HG02678 (cell line): ENCODE measurements around the gene PSTPIP1.
A peak's percentile ranks its signal among the peaks of the same experiment; 100 is the strongest.

Experiments used
- ATAC-seq: cut with Tn5 transposase; IDR thresholded peaks from one replicate; pipeline ENCODE4 v1.9.1; 2021; ENCODE audit warnings: mild to moderate bottlenecking, moderate library complexity; ENCODE audit not compliant: unreplicated experiment

Gene PSTPIP1

DNA sequence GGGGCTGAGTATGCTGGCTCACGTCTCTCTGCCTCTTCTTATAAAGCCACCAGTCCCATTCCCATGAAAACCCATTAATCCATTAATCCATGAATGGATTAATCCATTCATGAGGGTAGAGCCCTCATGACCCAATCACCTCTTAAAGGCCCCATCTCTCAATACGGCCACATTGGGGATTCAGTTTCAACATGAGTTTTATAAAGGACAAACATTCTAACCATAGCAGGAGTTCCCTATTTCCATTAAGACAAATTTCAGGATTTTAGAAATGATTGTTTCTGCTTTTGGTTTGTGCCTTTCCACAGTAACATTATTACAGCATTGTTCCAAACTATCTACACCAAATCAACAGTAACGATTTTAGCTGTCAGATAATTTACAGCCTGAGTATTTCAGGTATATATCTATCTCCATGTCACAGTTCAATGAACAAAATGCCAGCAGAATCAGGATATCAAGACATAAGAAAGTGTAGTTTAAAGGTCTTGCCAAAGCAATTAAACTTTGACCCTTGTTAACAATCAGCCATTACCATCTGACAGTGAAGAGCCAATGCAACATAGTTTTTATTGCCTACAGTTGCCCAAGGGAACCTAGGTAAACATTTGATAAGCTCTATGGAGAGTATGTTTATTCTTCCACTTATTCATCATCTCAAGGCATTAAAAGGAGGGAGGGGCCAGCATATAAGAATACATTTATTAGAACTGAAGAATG is 72.2 kb downstream of the PSTPIP1 start:
- no peak for ATAC-seq

DNA sequence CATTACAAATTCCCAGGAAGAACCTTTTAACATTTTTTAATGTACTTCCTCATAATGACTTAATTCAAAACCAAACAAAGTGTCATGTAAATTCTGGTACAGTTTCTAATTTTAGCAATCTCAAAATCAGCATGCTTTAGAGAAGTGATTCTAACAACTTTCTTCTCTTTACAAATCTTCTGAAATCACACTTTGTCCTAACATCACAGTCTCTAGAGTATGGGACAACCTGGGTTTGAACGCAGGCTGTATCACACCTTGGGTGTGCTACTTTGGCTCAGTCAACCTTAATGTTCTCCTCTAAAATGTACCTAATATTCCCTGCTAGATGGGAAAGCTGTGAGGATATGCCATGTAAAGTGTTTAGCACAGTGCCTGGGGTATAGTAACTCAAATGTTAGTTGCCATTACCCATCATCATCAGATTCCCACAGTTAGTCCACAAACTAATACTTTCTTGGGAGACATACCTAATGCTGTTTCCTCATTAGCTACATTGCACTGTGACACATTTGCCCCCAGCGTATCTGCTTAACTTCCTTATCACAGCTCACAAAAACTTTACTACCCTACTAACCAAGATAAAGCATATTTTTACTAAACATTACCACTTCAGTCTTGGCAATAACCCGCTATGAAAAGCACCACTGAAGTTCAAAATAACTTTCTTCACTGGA is 72.9 kb downstream of the PSTPIP1 start:
- no peak for ATAC-seq

DNA sequence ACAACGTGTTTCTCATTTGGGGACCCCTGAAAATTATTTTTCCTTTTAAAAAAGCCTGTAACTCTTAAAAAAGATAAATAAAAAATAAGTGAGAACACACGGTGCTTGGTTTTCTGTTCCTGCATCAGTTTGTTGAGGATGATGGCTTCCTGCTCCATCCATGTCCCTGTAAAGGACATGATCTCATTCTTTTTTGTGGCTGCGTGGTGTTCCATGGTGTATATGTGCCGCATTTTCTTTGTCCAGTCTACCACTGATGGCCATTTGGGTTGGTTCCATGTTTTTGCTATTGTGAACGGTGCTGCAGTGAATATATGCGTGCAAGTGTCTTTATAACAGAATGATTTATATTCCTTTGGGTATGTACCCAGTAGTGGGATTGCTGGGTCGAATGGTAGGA is 73.7 kb downstream of the PSTPIP1 start:
- no peak for ATAC-seq

DNA sequence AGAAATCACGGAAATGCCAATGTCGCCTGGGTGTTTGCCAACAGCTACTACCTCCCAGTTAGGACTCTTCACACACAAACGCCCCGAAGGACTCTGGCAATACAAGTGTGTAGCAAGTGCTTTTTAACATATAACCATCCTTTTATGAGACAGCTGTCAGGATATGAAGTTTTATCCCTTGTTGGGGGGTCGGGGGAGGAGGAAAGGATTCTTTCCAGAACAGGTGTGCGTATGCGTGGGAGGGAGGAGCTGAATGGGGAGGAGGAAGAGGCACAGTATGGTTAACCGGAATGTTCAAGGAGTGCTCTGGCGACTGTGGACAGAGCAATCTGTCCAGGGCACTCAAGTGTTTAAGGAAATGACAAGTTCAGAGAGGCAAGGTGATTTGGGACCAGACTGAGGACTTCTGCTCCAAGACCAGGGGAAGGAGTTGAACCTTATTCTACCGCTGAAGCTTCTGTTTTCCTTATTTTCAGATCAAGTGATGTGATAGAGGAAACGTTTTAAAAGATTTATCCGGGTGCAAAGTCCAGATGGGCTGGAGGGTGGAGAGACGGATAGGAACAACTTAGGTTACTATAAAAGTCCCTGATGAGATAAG is 74.7 kb downstream of the PSTPIP1 start:
- no peak for ATAC-seq

DNA sequence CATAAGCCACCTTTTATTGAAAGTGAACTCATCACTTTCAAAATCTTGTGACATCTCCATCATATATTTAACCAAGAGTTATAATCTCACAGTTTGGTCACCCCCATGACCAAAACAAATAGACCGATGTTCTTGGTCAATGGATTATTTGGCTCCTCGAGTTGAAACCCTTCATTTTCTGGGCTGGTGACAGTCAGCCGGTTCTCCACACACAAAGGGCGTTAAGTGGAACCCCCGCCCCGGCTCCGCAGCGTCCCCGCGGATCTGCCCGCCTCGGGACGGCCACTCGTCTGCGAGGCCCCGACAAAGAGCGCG is 75.2 kb downstream of the PSTPIP1 start:
- no peak for ATAC-seq

DNA sequence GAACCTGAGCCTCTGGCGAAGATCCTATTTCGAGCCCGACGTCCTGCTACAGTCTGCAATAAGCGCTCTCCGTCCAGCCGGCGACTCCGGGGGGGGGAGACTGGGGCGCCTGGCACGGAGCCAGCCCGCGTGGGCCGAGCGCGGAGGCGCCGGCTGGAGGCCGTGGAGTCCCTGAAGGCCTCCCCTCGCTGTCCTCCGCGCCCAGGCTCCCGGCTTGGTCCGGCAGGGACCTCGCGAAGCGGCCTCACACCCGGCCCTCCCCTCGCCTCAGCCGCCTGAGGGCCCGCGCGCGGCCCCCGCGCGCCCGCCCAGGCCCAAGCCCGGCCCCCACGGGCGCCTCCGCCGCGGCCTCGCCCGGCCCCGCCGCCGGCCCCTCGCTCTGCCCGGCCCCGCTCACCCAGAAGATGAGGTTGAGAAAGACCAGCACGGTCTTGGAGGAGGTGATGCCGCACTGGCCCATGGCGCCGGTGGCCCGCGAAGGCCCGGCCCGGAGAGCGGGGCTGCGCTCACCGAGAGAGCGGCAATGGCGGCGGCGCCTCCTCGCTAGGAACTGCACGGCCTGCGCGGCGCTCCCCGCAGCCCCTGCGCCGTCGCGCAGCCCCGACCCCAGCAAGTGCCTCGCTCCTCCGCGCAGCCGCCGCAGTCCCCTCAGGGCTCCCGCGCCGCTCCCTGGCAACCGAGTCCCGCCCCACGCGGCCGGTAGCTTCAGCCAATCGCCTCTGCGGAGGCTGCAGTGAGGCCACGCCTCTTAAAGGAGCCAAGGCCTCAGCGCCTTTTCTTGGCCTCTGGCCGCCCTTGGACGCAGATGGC is 75.8 kb downstream of the PSTPIP1 start, which contains the start of gene TSPAN3:
TSS of gene TSPAN3 (minus strand) at position 615 of the 810 bp plus-strand sequence. CDS start at position 460, 155 bp downstream.
- peak; percentile 94 for ATAC-seq

DNA sequence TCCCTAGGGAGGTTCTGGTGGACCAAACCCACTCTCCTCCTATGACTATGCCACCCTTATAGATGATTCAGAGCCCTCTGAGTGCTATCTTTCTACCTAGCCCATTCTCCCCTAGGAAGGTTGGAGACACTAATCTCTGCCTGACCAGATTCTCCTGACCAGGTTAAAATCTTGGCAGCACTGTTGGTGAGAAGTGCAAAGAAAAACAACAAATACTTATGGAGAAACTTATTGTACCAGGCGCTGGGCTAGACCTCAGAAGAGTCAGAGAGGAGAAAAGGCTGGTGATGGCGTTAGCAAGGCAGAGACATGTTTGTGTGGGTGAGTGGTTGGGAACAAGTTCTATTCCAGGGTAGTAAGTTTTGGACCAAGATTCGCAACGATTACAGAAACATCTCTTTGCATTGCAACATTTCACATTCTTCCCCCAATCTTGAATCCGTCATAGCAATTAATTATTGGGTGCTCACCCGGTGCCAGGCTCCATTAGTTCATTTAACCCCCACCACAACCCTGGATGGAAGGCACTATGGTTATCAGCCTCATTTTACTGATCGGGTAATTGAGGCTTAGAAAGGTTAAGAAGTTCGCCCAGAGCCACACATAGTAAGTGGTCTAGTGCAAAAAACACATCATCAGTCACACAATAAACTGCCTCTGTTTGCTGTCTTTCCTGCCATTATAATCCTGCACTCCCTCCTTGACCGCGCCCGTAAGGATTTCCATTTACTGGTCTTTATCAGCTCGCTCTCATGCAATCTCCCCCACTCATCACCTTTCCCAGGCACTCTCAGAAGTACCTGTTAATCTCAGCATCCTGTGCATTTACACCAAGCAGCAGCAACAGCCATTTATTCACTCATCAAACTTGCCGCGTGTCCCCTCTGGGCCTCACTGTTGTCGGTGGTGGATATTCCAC is 76.6 kb downstream of the PSTPIP1 start:
- ATAC-seq = no peak

DNA sequence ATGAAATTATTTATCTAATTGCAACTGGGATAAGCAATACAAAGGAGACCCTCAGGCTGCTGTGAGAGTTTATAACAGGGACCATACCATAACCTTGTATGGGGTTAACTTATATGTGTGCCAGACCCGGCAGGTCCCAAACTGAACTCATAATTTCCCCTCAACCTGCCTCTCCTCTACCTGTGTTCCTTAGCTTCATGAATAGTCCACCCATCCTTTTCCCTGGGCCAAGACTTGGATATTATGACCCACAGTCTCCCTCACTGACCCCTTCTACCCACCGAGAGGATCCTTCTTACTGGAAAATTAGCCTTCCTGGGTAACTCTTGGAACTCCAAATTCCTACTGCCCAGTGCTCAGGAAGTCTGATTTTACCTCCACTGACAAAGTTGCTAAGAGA is 79.4 kb downstream of the PSTPIP1 start:
- no peak for ATAC-seq

DNA sequence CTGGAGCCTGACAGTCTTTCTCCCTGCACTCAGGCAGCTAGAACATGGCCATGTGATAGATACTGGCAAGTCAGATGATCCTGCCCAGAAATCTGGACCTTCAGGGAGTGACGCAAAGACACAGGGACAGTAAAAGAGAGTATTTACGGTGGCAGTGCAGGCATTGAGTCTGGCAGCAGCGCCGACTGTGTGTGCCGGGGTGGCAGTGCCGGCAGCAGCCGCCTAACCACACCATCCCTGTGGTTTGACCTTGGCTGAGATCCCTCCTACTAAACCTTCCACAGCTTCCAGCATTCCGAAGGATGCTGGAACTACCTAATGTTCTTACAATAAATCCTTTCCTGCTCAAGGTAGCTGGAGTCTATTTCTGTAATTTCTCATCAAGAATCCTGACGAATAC is 80.6 kb downstream of the PSTPIP1 start:
- ATAC-seq = no peak

DNA sequence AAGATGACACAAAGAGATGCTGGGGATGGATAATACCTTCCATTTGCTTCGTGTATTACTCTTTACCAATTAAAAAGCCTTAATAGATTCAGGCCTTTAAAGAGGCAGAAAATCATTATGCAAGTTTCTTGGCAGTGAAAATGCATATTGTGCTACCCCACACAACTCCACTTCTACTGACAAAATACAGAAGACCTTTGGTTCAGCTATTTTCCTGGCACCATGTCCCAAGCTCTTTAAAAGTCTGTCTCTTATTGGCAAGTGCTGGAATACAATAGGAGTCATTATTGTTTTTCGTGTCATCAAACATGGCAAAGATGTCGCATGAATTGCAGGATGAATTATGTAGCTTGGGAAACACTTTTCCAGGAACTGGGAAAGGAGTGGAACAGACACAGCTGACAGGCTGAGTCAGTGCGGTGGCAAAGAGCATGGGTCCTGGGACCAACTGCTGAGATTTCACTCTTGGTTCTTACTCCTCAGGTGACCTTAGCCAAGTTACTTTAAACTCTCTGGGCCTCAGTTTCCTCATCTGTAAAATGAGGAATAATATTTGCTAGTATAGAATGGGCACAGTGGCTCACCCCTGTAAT is 81.5 kb downstream of the PSTPIP1 start:
- ATAC-seq = no peak

DNA sequence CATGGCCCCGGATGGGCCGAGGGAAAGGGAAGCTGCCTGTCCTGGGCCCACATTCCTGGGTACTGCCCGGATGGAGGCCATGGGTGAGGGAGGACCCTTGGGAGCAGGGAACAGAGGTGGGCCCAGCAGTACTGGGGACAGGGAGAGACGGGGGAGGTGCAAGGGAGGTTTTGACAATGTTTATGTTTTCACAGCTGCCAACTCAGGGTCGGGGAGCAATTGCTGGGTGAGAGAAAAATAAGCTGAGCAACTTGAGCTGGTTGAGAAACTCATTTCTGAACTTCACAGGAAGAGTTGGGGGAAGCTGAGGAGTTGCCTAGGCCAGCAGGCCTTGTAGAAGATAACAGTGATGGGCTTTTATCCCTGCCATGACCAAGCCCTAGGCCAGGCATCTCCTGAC is 87.0 kb downstream of the PSTPIP1 start:
- no peak for ATAC-seq

DNA sequence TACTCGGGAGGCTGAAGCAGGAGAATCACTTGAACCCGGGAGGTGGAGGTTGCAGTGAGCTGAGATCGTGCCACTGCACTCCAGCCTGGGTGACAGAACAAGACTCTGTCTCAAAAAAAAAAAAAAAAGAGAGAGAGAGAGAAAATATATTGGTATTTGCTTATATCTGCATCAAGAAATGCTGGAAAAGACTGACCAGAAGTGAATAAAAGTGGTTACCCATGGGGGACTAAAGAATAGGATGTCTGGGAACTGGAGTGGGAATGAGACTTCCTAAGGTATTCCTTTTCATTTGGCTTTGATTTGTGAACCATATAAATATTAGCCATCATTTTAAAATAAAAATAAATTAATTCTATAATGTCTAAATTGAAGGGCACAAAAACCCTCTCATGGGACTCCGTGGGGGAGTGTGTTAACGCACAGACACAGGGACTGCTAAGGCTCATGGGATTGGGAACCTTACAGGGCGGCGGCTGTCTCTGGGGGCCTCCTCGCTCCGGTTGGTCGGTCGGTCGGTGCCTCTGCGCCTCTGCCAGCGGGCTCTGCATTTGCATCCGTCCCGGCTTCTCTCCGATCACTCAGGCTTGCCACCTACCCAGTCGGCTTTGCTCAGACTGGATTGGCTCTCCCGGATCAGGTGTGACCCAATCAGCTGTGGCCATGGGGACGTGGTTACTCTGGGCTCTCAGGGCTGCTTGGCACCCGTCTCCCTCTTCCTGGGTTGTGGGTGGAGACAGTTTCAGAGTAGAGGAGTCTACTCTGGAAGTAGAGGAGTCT is 88.6 kb downstream of the PSTPIP1 start:
- ATAC-seq = peak; percentile 88

DNA sequence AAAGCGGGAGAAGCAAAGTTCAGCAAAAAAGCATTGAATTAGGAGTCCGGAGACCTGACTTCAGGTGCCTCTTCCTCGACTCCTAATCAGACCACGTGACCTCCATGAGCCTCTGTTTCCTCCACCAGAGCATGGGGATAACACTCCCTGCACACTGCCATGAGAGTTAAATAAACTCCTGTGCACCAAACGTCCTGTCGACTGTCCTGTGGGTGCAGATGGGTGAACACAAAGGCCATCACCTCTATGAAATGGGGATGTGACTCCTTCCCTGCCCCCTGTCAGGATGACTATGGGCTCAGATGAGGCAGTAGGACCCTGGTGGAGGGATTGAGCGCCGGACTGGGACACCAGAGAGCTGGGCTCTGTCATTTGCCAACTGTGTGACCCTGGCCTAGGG is 89.5 kb downstream of the PSTPIP1 start:
- no peak for ATAC-seq

DNA sequence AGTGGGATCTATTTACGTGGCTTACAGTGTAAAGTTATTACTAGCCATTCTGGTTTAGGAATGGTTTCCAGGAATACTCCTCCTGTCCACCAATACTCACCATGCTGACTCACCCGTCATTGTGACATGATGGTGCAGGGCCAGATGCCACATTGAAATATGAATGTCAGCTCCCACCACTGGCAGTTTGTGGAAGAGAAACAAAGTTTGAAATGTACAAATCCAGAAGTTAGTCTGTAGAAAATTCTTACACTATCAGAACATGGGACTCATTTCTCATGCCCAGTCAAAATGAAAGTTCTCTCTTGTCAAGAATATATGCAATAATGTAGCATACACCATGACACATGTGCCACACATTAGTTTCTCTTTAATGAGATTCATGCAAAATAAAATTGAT is 90.4 kb downstream of the PSTPIP1 start:
- ATAC-seq = no peak
